Peyer's patch (tissue), 4 donors: ENCODE results near the gene PXMP2.

Experiments used
- POLR2A ChIP-seq, 2 donors: fragments of 450-650 bp; IDR thresholded peaks; one replicate each; pipeline ENCODE4 v1.5.1; 2017; ENCODE audit warnings: antibody characterized with exemption in 2 of 2, mild to moderate bottlenecking in 2 of 2, moderate library complexity in 2 of 2
- TF ChIP-seq, protein P1 (sequence below), 6 experiments: fragments of 450-650 bp in 4 of 6; fragments of 200-600 bp in 2 of 6; sonication (generic) in 1 of 6; IDR thresholded peaks; one replicate each; pipeline ENCODE4 v1.5.1; 2017 to 2019; ENCODE audit warnings: antibody characterized with exemption in 6 of 6, mild to moderate bottlenecking in 3 of 6, moderate library complexity in 1 of 6

DNA sequence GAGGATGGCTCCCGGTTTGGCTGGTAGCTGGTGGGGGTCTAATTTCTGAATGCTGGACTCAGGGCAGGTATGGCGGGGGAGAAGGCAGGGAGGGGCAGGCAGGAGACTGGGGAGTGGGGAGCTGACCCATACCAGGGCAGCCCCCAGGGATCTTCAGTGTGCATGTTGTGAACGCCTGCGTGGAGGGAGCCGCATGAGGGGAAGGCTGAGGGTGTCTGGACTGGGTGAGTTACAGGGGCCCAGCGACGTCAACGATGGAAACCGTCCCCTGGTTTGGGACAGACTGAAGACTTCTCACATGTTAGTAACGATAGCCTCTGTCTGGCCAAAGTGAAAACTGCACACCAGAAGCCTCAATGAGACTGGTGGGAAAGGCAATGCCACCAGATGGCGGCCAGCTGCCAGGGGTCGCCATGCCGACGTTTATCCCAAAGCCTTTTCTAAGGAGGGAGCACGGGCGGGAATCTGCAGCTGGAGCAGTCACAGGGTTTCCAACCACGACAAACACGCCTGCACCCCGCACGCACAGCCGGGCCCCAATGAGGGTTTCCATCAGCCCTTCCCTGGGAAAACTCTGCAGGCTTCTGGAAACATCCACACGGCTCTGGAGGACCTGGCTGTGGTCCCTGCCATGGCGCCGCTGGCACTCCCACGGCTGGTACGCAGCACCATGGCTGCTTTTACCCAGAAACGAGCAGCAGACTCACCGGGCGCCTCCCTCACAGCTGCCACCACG is 37.3 kb downstream of the PXMP2 start:
- TF ChIP-seq, protein P1, sequence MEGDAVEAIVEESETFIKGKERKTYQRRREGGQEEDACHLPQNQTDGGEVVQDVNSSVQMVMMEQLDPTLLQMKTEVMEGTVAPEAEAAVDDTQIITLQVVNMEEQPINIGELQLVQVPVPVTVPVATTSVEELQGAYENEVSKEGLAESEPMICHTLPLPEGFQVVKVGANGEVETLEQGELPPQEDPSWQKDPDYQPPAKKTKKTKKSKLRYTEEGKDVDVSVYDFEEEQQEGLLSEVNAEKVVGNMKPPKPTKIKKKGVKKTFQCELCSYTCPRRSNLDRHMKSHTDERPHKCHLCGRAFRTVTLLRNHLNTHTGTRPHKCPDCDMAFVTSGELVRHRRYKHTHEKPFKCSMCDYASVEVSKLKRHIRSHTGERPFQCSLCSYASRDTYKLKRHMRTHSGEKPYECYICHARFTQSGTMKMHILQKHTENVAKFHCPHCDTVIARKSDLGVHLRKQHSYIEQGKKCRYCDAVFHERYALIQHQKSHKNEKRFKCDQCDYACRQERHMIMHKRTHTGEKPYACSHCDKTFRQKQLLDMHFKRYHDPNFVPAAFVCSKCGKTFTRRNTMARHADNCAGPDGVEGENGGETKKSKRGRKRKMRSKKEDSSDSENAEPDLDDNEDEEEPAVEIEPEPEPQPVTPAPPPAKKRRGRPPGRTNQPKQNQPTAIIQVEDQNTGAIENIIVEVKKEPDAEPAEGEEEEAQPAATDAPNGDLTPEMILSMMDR (IDR thresholded peaks at IDR 0.05): no peak
- TF ChIP-seq POLR2A (IDR thresholded peaks at IDR 0.05): no peak
